HepG2 (cell line): ENCODE data around the gene AGAP1. TPM values are rescaled to one million over a fixed set of nuclear protein-coding genes. Genes with fewer than 3 reads are reported as not detected.

ENCODE experiments used
- ARHGAP35 ChIP-seq: sonication (generic); formaldehyde crosslinking; IDR thresholded peaks from 2 replicates; pipeline ENCODE4 v1.9.0; 2022; ENCODE audit warnings: mild to moderate bottlenecking, inconsistent platforms, moderate library complexity, missing genetic modification reagents, borderline replicate concordance
- BCL6 ChIP-seq: IDR thresholded peaks from 2 replicates; pipeline ENCODE4 v1.6.1; 2016; ENCODE audit warnings: missing genetic modification reagents, missing compliant biosample characterization
- BRCA1 ChIP-seq: sonication (generic); formaldehyde crosslinking; IDR thresholded peaks from 2 replicates; pipeline ENCODE4 v1.4.0; 2020; ENCODE audit warnings: missing genetic modification reagents
- CEBPB ChIP-seq: IDR thresholded peaks from 2 replicates; pipeline ENCODE4 v1.6.1; 2011; ENCODE audit warnings: low read depth, low read length, improper control_type of control experiment, borderline replicate concordance
- DPF2 ChIP-seq: sonication (generic); formaldehyde crosslinking; IDR thresholded peaks from 2 replicates; pipeline ENCODE4 v1.4.0; 2020; ENCODE audit warnings: mild to moderate bottlenecking, low read depth, missing genetic modification reagents, borderline replicate concordance
- KLF13 ChIP-seq: sonication (generic); formaldehyde crosslinking; IDR thresholded peaks from 2 replicates; pipeline ENCODE4 v1.4.0; 2020; ENCODE audit warnings: mild to moderate bottlenecking, missing genetic modification reagents
- MTERF4 ChIP-seq: sonication (generic); formaldehyde crosslinking; IDR thresholded peaks from 2 replicates; pipeline ENCODE4 v1.8.0; 2023; ENCODE audit warnings: mild to moderate bottlenecking, missing genetic modification reagents
- NCOA2 ChIP-seq: sonication (generic); formaldehyde crosslinking; IDR thresholded peaks from 2 replicates; pipeline ENCODE4 v1.8.0; 2022; ENCODE audit warnings: inconsistent platforms
- PATZ1 ChIP-seq: sonication (generic); formaldehyde crosslinking; IDR thresholded peaks from 2 replicates; pipeline ENCODE4 v1.4.0; 2020; ENCODE audit warnings: missing genetic modification reagents
- PCBP2 ChIP-seq: fragments of 200-400 bp; formaldehyde crosslinking; optimal IDR thresholded peaks from 2 replicates; pipeline ENCODE3; 2018; ENCODE audit warnings: low read length, low read depth; ENCODE audit not compliant: poor library complexity, severe bottlenecking
- RELA ChIP-seq: sonication (generic); formaldehyde crosslinking; IDR thresholded peaks from 2 replicates; pipeline ENCODE4 v1.4.0; 2020; ENCODE audit warnings: missing genetic modification reagents
- SP140L ChIP-seq: sonication (generic); formaldehyde crosslinking; IDR thresholded peaks from 2 replicates; pipeline ENCODE4 v1.4.0; 2020; ENCODE audit warnings: missing genetic modification reagents, borderline replicate concordance
- ZBTB38 ChIP-seq: sonication (generic); formaldehyde crosslinking; IDR thresholded peaks from 2 replicates; pipeline ENCODE4 v1.5.1; 2020; ENCODE audit warnings: mild to moderate bottlenecking, missing genetic modification reagents
- ZFP37 ChIP-seq: sonication (generic); formaldehyde crosslinking; IDR thresholded peaks from 2 replicates; pipeline ENCODE4 v1.4.0; 2020; ENCODE audit warnings: missing genetic modification reagents, borderline replicate concordance
- ZIK1 ChIP-seq: sonication (generic); formaldehyde crosslinking; IDR thresholded peaks from 2 replicates; pipeline ENCODE4 v1.5.0; 2020; ENCODE audit warnings: mild to moderate bottlenecking, low read depth, missing genetic modification reagents, borderline replicate concordance
- ZNF276 ChIP-seq: sonication (generic); formaldehyde crosslinking; IDR thresholded peaks from 2 replicates; pipeline ENCODE4 v1.4.0; 2020; ENCODE audit warnings: mild to moderate bottlenecking, low read depth, missing genetic modification reagents
- ZNF562 ChIP-seq: sonication (generic); formaldehyde crosslinking; IDR thresholded peaks from 2 replicates; pipeline ENCODE4 v1.8.0; 2022; ENCODE audit warnings: missing genetic modification reagents, borderline replicate concordance
- ZNF644 ChIP-seq: IDR thresholded peaks from 2 replicates; pipeline ENCODE4 v1.6.1; 2016; ENCODE audit warnings: low read depth
- ZNF691 ChIP-seq: sonication (generic); formaldehyde crosslinking; IDR thresholded peaks from 2 replicates; pipeline ENCODE4 v1.4.0; 2020; ENCODE audit warnings: missing genetic modification reagents, low read depth, mild to moderate bottlenecking, borderline replicate concordance
- ZNF761 ChIP-seq: sonication (generic); formaldehyde crosslinking; conservative IDR thresholded peaks from 2 replicates; pipeline ENCODE4 v1.4.0; 2020; ENCODE audit warnings: mild to moderate bottlenecking, missing genetic modification reagents
- ZXDC ChIP-seq: sonication (generic); formaldehyde crosslinking; IDR thresholded peaks from 2 replicates; pipeline ENCODE4 v1.5.0; 2020; ENCODE audit warnings: mild to moderate bottlenecking, missing genetic modification reagents
- polyA plus RNA-seq, 8 experiments: library from polyadenylated mRNA; depleted of rRNA in 3 of 8; stranded (reverse) in 7 of 8; unstranded in 1 of 8; fragments of >200 nt; fragmentation: Illumina TruSeq in 4 of 8; extraction: Trizol in 4 of 8; gene quantifications; 2 replicates each; pipeline versions ENCODE4 v1.2.1 to v1.2.3, GENCODE V29; 2011 to 2016; ENCODE audit warnings: low read depth in 4 of 8, missing spikeins in 1 of 8, mixed read lengths in 1 of 8; ENCODE audit not compliant: insufficient read depth in 1 of 8
- total RNA-seq, 5 experiments: library from RNA; depleted of rRNA; stranded (reverse); fragments of >200 nt; fragmentation: Illumina TruSeq; extraction: Trizol; gene quantifications; 2 replicates each; pipeline ENCODE4 v1.2.3, GENCODE V29; 2016; ENCODE audit warnings: low read depth in 1 of 5

The AGAP1 gene
- total and polyA plus RNA-seq, 2 of the 13 experiments (the other 11 are each of a cell fraction or from before 2014, with no cell fraction given): 21.2 to 32.7 TPM

- TF ChIP-seq ZNF276 (CRISPR knock-in tag) (peak; percentile 66; the same call in 1 of the 2 replicates), MTERF4 (no peak), ZFP37 (CRISPR knock-in tag) (no peak), ZNF691 (no peak), ZNF761 (no peak), ZNF562 (no peak), CEBPB (no peak), ZBTB38 (CRISPR knock-in tag) (peak; percentile 76), PATZ1 (CRISPR knock-in tag) (peak; percentile 44; the same call in 1 of the 2 replicates), ZNF644 (CRISPR knock-in tag) (no peak), NCOA2 (no peak), SP140L (CRISPR knock-in tag) (no peak), ZIK1 (no peak; the same call in 1 of the 2 replicates), BRCA1 (CRISPR knock-in tag) (no peak), ZXDC (CRISPR knock-in tag) (no peak), BCL6 (0 out of 2 replicates have a peak, but pooled peaks have one; percentile 13), KLF13 (CRISPR knock-in tag) (no peak), PCBP2 (no peak), DPF2 (CRISPR knock-in tag) (0 out of 2 replicates have a peak, but pooled peaks have one; percentile 11), RELA (CRISPR knock-in tag) (no peak), ARHGAP35 (CRISPR knock-in tag) (0 out of 2 replicates have a peak, but pooled peaks have one; percentile 75)
These were observed 430.2 kb downstream of the AGAP1 start (continued) for GRCh38 chr2:235923859-235924674.
